Esophagus muscularis mucosa (tissue), 4 donors: ENCODE measurements around the gene TNS1. TPM values are rescaled to one million over a fixed set of nuclear protein-coding genes. Genes with fewer than 3 reads are reported as not detected.

Experiments
- DNase-seq: peaks from one replicate; pipeline ENCODE4 v3.0.0-alpha.2; 2017; ENCODE audit errors: extremely low spot score
- H3K27ac ChIP-seq, 4 donors: fragments of 200-600 bp; sonication (generic); replicated peaks in 1 of 4; 1 replicate in 3 of 4; 2 replicates in 1 of 4; pipeline ENCODE4 v1.5.1; 2016 to 2019; ENCODE audit warnings: mild to moderate bottlenecking in 1 of 4
- H3K27me3 ChIP-seq, 4 donors: fragments of 200-600 bp; sonication (generic); one replicate each; pipeline versions ENCODE4 v1.5.1 to v1.6.0; 2016 to 2019
- H3K36me3 ChIP-seq, 4 donors: fragments of 200-600 bp; sonication (generic); one replicate each; pipeline ENCODE4 v1.5.1; 2016 to 2019
- H3K4me1 ChIP-seq, 4 donors: fragments of 200-600 bp; sonication (generic); one replicate each; pipeline ENCODE4 v1.5.1; 2016 to 2019
- H3K4me3 ChIP-seq, 4 donors: fragments of 200-600 bp; sonication (generic); 1 replicate in 2 of 4; 2 replicates in 2 of 4; pipeline ENCODE4 v1.5.1; 2016 to 2019; ENCODE audit warnings: mild to moderate bottlenecking in 4 of 4, moderate library complexity in 1 of 4
- H3K9me3 ChIP-seq, 4 donors: fragments of 200-600 bp; sonication (generic); 1 replicate in 3 of 4; 2 replicates in 1 of 4; pipeline ENCODE4 v1.5.1; 2016 to 2019
- EP300 ChIP-seq: sonication (generic); formaldehyde crosslinking; IDR thresholded peaks from one replicate; pipeline ENCODE4 v1.6.1; 2017; ENCODE audit warnings: antibody characterized with exemption
- POLR2A ChIP-seq: fragments of 450-650 bp; IDR thresholded peaks from one replicate; pipeline ENCODE4 v1.6.1; 2017; ENCODE audit warnings: antibody characterized with exemption, moderate library complexity, mild to moderate bottlenecking, low read depth
- POLR2AphosphoS5 ChIP-seq, 2 donors: sonication (generic); formaldehyde crosslinking; IDR thresholded peaks; one replicate each; pipeline ENCODE4 v1.6.1; 2017; ENCODE audit warnings: antibody characterized with exemption in 2 of 2
- WGBS: methylation state at CpG from one replicate; pipeline ENCODE4 v1.1.5; 2018; 5-methylcytosine and 5-hydroxymethylcytosine counted together
- intact Hi-C: fragments of 100-400 bp; cut with DNase I; formaldehyde crosslinking; loops from one replicate; pipeline ENCODE4 v1.15.1; 2023
- total RNA-seq, 4 donors: library from RNA; depleted of rRNA; stranded (reverse); fragments of >200 nt; gene quantifications; one replicate each; pipeline versions ENCODE4 v1.1.0 to v1.2.1, GENCODE V29; 2016
- TF ChIP-seq, protein P1 (sequence below), 3 experiments: fragments of 200-600 bp in 2 of 3; fragments of 450-650 bp in 1 of 3; sonication (generic) in 2 of 3; IDR thresholded peaks; one replicate each; pipeline ENCODE4 v1.5.1; 2017 to 2019; ENCODE audit warnings: antibody characterized with exemption in 3 of 3, mild to moderate bottlenecking in 2 of 3, moderate library complexity in 1 of 3

The TNS1 gene
- total RNA-seq, 4 donors from 2014 or later = 1,001 to 2,170 (median 1,411) TPM

DNA sequence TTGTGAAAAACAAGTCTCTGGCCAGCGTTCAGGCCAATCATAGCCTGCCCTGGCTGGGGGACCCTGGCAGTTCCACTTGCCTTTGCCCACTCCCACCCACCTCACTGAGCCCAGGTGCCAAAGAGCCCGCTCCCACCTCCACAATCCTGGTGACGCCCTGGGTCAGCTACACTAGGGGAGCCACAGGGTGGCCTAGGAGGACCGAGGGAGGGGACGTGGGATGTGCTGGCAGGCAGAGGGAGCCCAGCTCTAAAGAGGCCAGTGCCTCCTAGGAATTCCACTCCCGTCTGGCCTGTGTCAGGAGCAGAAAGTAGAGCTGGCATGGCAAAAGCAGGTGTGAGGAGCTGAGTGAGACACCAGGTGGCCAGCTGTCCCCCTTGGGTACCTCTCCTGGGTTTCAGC is 49.3 kb downstream of the TNS1 start:
- intact Hi-C loops = no loop called here
- DNase-seq = no peak
- Histone ChIP-seq H3K36me3 (no peaks in the 10 kb centered on the region), H3K9me3 (no peaks in the 10 kb centered on the region), H3K4me3 (peak overlapping the region in 3 of 4 donors; percentile 3 to 17 (median 13)), H3K27me3 (no peaks in the 10 kb centered on the region), H3K27ac (peak overlapping the region; percentile 89 to 98 (median 97)), H3K4me1 (peaks cover 93 to 100% (median 100%) of the 10 kb centered on the region in 4 donors)
- WGBS = 40% methylated on average over 6 of the region's 6 CpGs
- TF ChIP-seq, protein P1, sequence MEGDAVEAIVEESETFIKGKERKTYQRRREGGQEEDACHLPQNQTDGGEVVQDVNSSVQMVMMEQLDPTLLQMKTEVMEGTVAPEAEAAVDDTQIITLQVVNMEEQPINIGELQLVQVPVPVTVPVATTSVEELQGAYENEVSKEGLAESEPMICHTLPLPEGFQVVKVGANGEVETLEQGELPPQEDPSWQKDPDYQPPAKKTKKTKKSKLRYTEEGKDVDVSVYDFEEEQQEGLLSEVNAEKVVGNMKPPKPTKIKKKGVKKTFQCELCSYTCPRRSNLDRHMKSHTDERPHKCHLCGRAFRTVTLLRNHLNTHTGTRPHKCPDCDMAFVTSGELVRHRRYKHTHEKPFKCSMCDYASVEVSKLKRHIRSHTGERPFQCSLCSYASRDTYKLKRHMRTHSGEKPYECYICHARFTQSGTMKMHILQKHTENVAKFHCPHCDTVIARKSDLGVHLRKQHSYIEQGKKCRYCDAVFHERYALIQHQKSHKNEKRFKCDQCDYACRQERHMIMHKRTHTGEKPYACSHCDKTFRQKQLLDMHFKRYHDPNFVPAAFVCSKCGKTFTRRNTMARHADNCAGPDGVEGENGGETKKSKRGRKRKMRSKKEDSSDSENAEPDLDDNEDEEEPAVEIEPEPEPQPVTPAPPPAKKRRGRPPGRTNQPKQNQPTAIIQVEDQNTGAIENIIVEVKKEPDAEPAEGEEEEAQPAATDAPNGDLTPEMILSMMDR (IDR thresholded peaks at IDR 0.05) = peak; percentile 31 to 47 (median 43)
- peak; percentile 21 to 48 for TF ChIP-seq POLR2AphosphoS5 (IDR thresholded peaks at IDR 0.05)
- no peak for TF ChIP-seq POLR2A

GRCh38 chr2:217953011-217953481 is 49.7 kb downstream of the TNS1 start:
- intact Hi-C loops = no loop called here
- Histone ChIP-seq H3K9me3 (no peaks in the 10 kb centered on the region), H3K4me1 (peaks cover 96 to 100% (median 100%) of the 10 kb centered on the region in 4 donors), H3K36me3 (no peaks in the 10 kb centered on the region), H3K27ac (peak overlapping the region; percentile 89 to 98 (median 97)), H3K4me3 (peak overlapping the region in 1 of 4 donors; percentile 17), H3K27me3 (no peaks in the 10 kb centered on the region)
- WGBS = 48% methylated on average over 7 of the region's 7 CpGs
- DNase-seq = no peak
- TF ChIP-seq POLR2A = no peak
- TF ChIP-seq EP300 = no peak
- TF ChIP-seq POLR2AphosphoS5 (IDR thresholded peaks at IDR 0.05) = peak; percentile 45 to 66
- TF ChIP-seq, protein P1 (IDR thresholded peaks at IDR 0.05) = no peak

- Histone ChIP-seq H3K4me1 (peaks cover 96 to 100% (median 100%) of the 10 kb centered on the region in 4 donors), H3K27me3 (no peaks in the 10 kb centered on the region), H3K4me3 (no peak overlapping the region), H3K36me3 (no peaks in the 10 kb centered on the region), H3K9me3 (no peaks in the 10 kb centered on the region), H3K27ac (peak overlapping the region; percentile 89 to 98 (median 97))
- TF ChIP-seq EP300 (no peak), POLR2A (no peak), POLR2AphosphoS5 (IDR thresholded peaks at IDR 0.05) (no peak)
- TF ChIP-seq, protein P1 (IDR thresholded peaks at IDR 0.05) = no peak
- DNase-seq = no peak
- WGBS = 98% methylated on average over 4 of the region's 7 CpGs
- intact Hi-C loops = no loop called here
Measured at GRCh38 chr2:217952409-217952808, 50.4 kb downstream of the TNS1 start.

GRCh38 chr2:217951521-217952247 is 51.1 kb downstream of the TNS1 start:
- WGBS = 83% methylated on average over 11 of the region's 11 CpGs
- Histone ChIP-seq H3K4me3 (no peak overlapping the region), H3K27ac (peak overlapping the region; percentile 89 to 98 (median 97)), H3K36me3 (no peaks in the 10 kb centered on the region), H3K27me3 (no peaks in the 10 kb centered on the region), H3K9me3 (no peaks in the 10 kb centered on the region), H3K4me1 (peaks cover 88 to 100% (median 100%) of the 10 kb centered on the region in 4 donors)
- no peak for DNase-seq
- intact Hi-C loops = no loop called here
- TF ChIP-seq, protein P1 (IDR thresholded peaks at IDR 0.05) = no peak
- TF ChIP-seq POLR2AphosphoS5 (IDR thresholded peaks at IDR 0.05) (no peak), POLR2A (no peak), EP300 (no peak)
